ENCODE measurements around the gene DSG2. TPM values are rescaled to one million over a fixed set of nuclear protein-coding genes. Genes with fewer than 3 reads are reported as not detected.
A peak's percentile ranks its signal among the peaks of the same experiment; 100 is the strongest.
"Not testable (repeated sequence)": the region's sequence is repeated elsewhere in the genome, so short reads cannot be mapped to it uniquely, and the experiment has no call there.

The DSG2 gene
- total and polyA plus RNA-seq, 2 donors, result 16.0 to 25.7 TPM

GRCh38 chr18:31506024-31506742 lies 8.2 kb downstream of the DSG2 start:
- H3K36me3 ChIP-seq (ENCODE audit: control insufficient read depth in 2 of 2, insufficient read depth in 2 of 2, low read length in 1 of 2), result no peaks in the 10 kb centered on the region
- H3K4me3 ChIP-seq (ENCODE audit: low read length in 2 of 2), result no peak overlapping the region
- DNase-seq (ENCODE audit: low read depth in 6 of 9, low spot score in 9 of 9), result no peak
- H3K27ac ChIP-seq (ENCODE audit: low read depth in 1 of 2, low read length in 1 of 2), result no peak overlapping the region
- no peaks in the 10 kb centered on the region for H3K9me3 ChIP-seq (ENCODE audit: control insufficient read depth in 2 of 2, insufficient read depth in 1 of 2, low read length in 1 of 2)
- H3K27me3 ChIP-seq (ENCODE audit: control insufficient read depth in 2 of 2, insufficient read depth in 1 of 2, low read length in 1 of 2), result no peaks in the 10 kb centered on the region
- WGBS, result 94% methylated on average over 5 of the region's 5 CpGs
- H3K4me1 ChIP-seq (ENCODE audit: control insufficient read depth in 2 of 2, insufficient read depth in 2 of 2, low read length in 2 of 2), result peaks cover 0 to 2% of the 10 kb centered on the region in 2 donors

- not testable (repeated sequence) for DNase-seq (ENCODE audit: low read depth in 6 of 9, low spot score in 9 of 9); H3K4me1 ChIP-seq (ENCODE audit: control insufficient read depth in 2 of 2, insufficient read depth in 2 of 2, low read length in 2 of 2); H3K36me3 ChIP-seq (ENCODE audit: control insufficient read depth in 2 of 2, insufficient read depth in 2 of 2, low read length in 1 of 2); H3K27ac ChIP-seq (ENCODE audit: low read depth in 1 of 2, low read length in 1 of 2); H3K9me3 ChIP-seq (ENCODE audit: control insufficient read depth in 2 of 2, insufficient read depth in 1 of 2, low read length in 1 of 2); H3K4me3 ChIP-seq (ENCODE audit: low read length in 2 of 2); H3K27me3 ChIP-seq (ENCODE audit: control insufficient read depth in 2 of 2, insufficient read depth in 1 of 2, low read length in 1 of 2)
- over 99% methylated on average over 2 of the region's 2 CpGs for WGBS
Observed at GRCh38 chr18:31507124-31507523, 9.1 kb downstream of the DSG2 start.

- no peaks in the 10 kb centered on the region for H3K36me3 ChIP-seq (ENCODE audit: control insufficient read depth in 2 of 2, insufficient read depth in 2 of 2, low read length in 1 of 2)
- 94% methylated on average over 1 of the region's 1 CpG for WGBS
- no peak overlapping the region for H3K4me3 ChIP-seq (ENCODE audit: low read length in 2 of 2)
- peaks cover 0 to 2% of the 10 kb centered on the region in 2 donors for H3K4me1 ChIP-seq (ENCODE audit: control insufficient read depth in 2 of 2, insufficient read depth in 2 of 2, low read length in 2 of 2)
- no peak for DNase-seq (ENCODE audit: low read depth in 6 of 9, low spot score in 9 of 9)
- no peak overlapping the region for H3K27ac ChIP-seq (ENCODE audit: low read depth in 1 of 2, low read length in 1 of 2)
- no peaks in the 10 kb centered on the region for H3K27me3 ChIP-seq (ENCODE audit: control insufficient read depth in 2 of 2, insufficient read depth in 1 of 2, low read length in 1 of 2)
- H3K9me3 ChIP-seq (ENCODE audit: control insufficient read depth in 2 of 2, insufficient read depth in 1 of 2, low read length in 1 of 2), result no peaks in the 10 kb centered on the region
Observed at GRCh38 chr18:31508781-31509180, 10.8 kb downstream of the DSG2 start.

DNA sequence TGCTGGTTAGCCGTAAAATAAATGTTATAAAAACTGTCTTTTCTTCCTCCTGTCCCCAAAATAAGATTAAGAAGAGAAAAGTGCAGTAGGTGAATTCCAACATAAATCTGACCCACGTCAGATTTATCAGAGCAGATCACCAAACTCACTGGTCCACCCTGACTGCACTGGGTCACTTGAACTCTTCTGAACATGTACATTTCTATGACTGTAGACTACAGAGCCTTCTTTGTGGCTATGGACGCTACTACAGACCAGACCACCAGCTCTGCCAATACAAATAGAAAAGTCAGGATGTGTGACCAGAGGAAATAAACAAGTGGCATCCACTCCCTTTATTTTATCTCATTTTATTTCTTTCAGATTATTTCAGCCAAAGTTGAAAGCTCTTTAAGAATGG lies 11.6 kb downstream of the DSG2 start:
- H3K36me3 ChIP-seq (ENCODE audit: control insufficient read depth in 2 of 2, insufficient read depth in 2 of 2, low read length in 1 of 2), result no peaks in the 10 kb centered on the region
- H3K4me3 ChIP-seq (ENCODE audit: low read length in 2 of 2), result no peak overlapping the region
- no peaks in the 10 kb centered on the region for H3K9me3 ChIP-seq (ENCODE audit: control insufficient read depth in 2 of 2, insufficient read depth in 1 of 2, low read length in 1 of 2)
- H3K27ac ChIP-seq (ENCODE audit: low read depth in 1 of 2, low read length in 1 of 2), result peak overlapping the region in 1 of 2 donors; percentile 19
- DNase-seq (ENCODE audit: low read depth in 6 of 9, low spot score in 9 of 9), result no peak
- WGBS, result 94% methylated on average over 3 of the region's 3 CpGs
- peaks cover 0 to 2% of the 10 kb centered on the region in 2 donors for H3K4me1 ChIP-seq (ENCODE audit: control insufficient read depth in 2 of 2, insufficient read depth in 2 of 2, low read length in 2 of 2)
- no peaks in the 10 kb centered on the region for H3K27me3 ChIP-seq (ENCODE audit: control insufficient read depth in 2 of 2, insufficient read depth in 1 of 2, low read length in 1 of 2)

GRCh38 chr18:31510319-31510718 lies 12.3 kb downstream of the DSG2 start:
- Histone ChIP-seq H3K27me3 (ENCODE audit: control insufficient read depth in 2 of 2, insufficient read depth in 1 of 2, low read length in 1 of 2) (no peaks in the 10 kb centered on the region), H3K4me3 (ENCODE audit: low read length in 2 of 2) (no peak overlapping the region), H3K36me3 (ENCODE audit: control insufficient read depth in 2 of 2, insufficient read depth in 2 of 2, low read length in 1 of 2) (no peaks in the 10 kb centered on the region), H3K4me1 (ENCODE audit: control insufficient read depth in 2 of 2, insufficient read depth in 2 of 2, low read length in 2 of 2) (peaks cover 0 to 2% of the 10 kb centered on the region in 2 donors), H3K27ac (ENCODE audit: low read depth in 1 of 2, low read length in 1 of 2) (no peak overlapping the region), H3K9me3 (ENCODE audit: control insufficient read depth in 2 of 2, insufficient read depth in 1 of 2, low read length in 1 of 2) (no peaks in the 10 kb centered on the region)
- no peak for DNase-seq (ENCODE audit: low read depth in 6 of 9, low spot score in 9 of 9)

DNA sequence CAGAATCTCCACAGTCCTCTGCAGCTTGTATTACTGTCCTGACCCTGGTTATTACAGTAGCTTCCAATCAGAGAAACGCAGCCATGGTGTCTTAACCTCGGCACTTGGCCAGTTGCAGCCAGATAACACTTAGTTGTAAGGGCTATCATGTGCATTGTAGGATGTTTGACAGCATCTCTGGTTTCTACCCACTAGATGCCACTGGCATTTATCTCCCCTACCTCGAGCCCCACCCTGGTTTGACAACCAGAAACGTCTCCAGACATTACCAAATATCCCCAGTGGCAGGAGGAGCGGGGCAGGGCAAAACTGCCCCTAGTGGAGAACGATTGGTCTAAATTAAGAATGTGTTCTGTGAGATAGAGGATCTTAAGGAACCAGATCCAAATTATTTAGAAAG lies 13.1 kb downstream of the DSG2 start:
- Histone ChIP-seq H3K9me3 (ENCODE audit: control insufficient read depth in 2 of 2, insufficient read depth in 1 of 2, low read length in 1 of 2) (no peaks in the 10 kb centered on the region), H3K36me3 (ENCODE audit: control insufficient read depth in 2 of 2, insufficient read depth in 2 of 2, low read length in 1 of 2) (no peaks in the 10 kb centered on the region), H3K27me3 (ENCODE audit: control insufficient read depth in 2 of 2, insufficient read depth in 1 of 2, low read length in 1 of 2) (no peaks in the 10 kb centered on the region), H3K4me1 (ENCODE audit: control insufficient read depth in 2 of 2, insufficient read depth in 2 of 2, low read length in 2 of 2) (peaks cover 0 to 2% of the 10 kb centered on the region in 2 donors), H3K4me3 (ENCODE audit: low read length in 2 of 2) (no peak overlapping the region), H3K27ac (ENCODE audit: low read depth in 1 of 2, low read length in 1 of 2) (peak overlapping the region; percentile 45 to 55)
- DNase-seq (ENCODE audit: low read depth in 6 of 9, low spot score in 9 of 9), result no peak
- WGBS, result 91% methylated on average over 6 of the region's 6 CpGs

GRCh38 chr18:31512203-31512764 lies 14.3 kb downstream of the DSG2 start:
- H3K9me3 ChIP-seq (ENCODE audit: control insufficient read depth in 2 of 2, insufficient read depth in 1 of 2, low read length in 1 of 2), result no peaks in the 10 kb centered on the region
- DNase-seq (ENCODE audit: low read depth in 6 of 9, low spot score in 9 of 9), result no peak
- no peak overlapping the region for H3K27ac ChIP-seq (ENCODE audit: low read depth in 1 of 2, low read length in 1 of 2)
- H3K36me3 ChIP-seq (ENCODE audit: control insufficient read depth in 2 of 2, insufficient read depth in 2 of 2, low read length in 1 of 2), result no peaks in the 10 kb centered on the region
- peaks cover 0 to 2% of the 10 kb centered on the region in 2 donors for H3K4me1 ChIP-seq (ENCODE audit: control insufficient read depth in 2 of 2, insufficient read depth in 2 of 2, low read length in 2 of 2)
- H3K27me3 ChIP-seq (ENCODE audit: control insufficient read depth in 2 of 2, insufficient read depth in 1 of 2, low read length in 1 of 2), result no peaks in the 10 kb centered on the region
- WGBS, result 96% methylated on average over 6 of the region's 6 CpGs
- H3K4me3 ChIP-seq (ENCODE audit: low read length in 2 of 2), result no peak overlapping the region

GRCh38 chr18:31513189-31513935 lies 15.4 kb downstream of the DSG2 start:
- H3K27ac ChIP-seq (ENCODE audit: low read depth in 1 of 2, low read length in 1 of 2), result no peak overlapping the region
- WGBS, result 90% methylated on average over 4 of the region's 4 CpGs
- H3K36me3 ChIP-seq (ENCODE audit: control insufficient read depth in 2 of 2, insufficient read depth in 2 of 2, low read length in 1 of 2), result no peaks in the 10 kb centered on the region

GRCh38 chr18:31516437-31516836 lies 18.5 kb downstream of the DSG2 start:
- Histone ChIP-seq H3K27me3 (ENCODE audit: control insufficient read depth in 2 of 2, insufficient read depth in 1 of 2, low read length in 1 of 2) (no peaks in the 10 kb centered on the region), H3K4me1 (ENCODE audit: control insufficient read depth in 2 of 2, insufficient read depth in 2 of 2, low read length in 2 of 2) (no peaks in the 10 kb centered on the region), H3K4me3 (ENCODE audit: low read length in 2 of 2) (no peak overlapping the region), H3K9me3 (ENCODE audit: control insufficient read depth in 2 of 2, insufficient read depth in 1 of 2, low read length in 1 of 2) (no peaks in the 10 kb centered on the region), H3K36me3 (ENCODE audit: control insufficient read depth in 2 of 2, insufficient read depth in 2 of 2, low read length in 1 of 2) (no peaks in the 10 kb centered on the region), H3K27ac (ENCODE audit: low read depth in 1 of 2, low read length in 1 of 2) (no peak overlapping the region)
- WGBS, result 98% methylated on average over 3 of the region's 3 CpGs
- DNase-seq (ENCODE audit: low read depth in 6 of 9, low spot score in 9 of 9), result no peak

More at GRCh38 chr18:31513189-31513935, 15.4 kb downstream of the DSG2 start:
- Histone ChIP-seq H3K4me3 (ENCODE audit: low read length in 2 of 2) (no peak overlapping the region), H3K4me1 (ENCODE audit: control insufficient read depth in 2 of 2, insufficient read depth in 2 of 2, low read length in 2 of 2) (peaks cover 0 to 2% of the 10 kb centered on the region in 2 donors), H3K9me3 (ENCODE audit: control insufficient read depth in 2 of 2, insufficient read depth in 1 of 2, low read length in 1 of 2) (no peaks in the 10 kb centered on the region), H3K27me3 (ENCODE audit: control insufficient read depth in 2 of 2, insufficient read depth in 1 of 2, low read length in 1 of 2) (no peaks in the 10 kb centered on the region)
- DNase-seq (ENCODE audit: low read depth in 6 of 9, low spot score in 9 of 9), result no peak

Data from thymus (tissue), 11 donors.